A172 (cell line): ENCODE results near the gene HMCES. TPM values are rescaled to one million over a fixed set of nuclear protein-coding genes. Genes with fewer than 3 reads are reported as not detected.
A peak's percentile ranks its signal among the peaks of the same experiment; 100 is the strongest.

Experiments
- DNase-seq: peaks from one replicate; pipeline ENCODE4 v3.0.0-alpha.2; 2015; ENCODE audit warnings: low spot score
- total RNA-seq: library from RNA; depleted of rRNA; stranded (reverse); fragments of >200 nt; shearing (Covaris generic); gene quantifications from 2 replicates; pipeline ENCODE4 v1.2.3, GENCODE V29; 2014

HMCES gene
- total RNA-seq, 1 experiment from 2014 or later, result 97.1 TPM

GRCh38 chr3:129304146-129304961, 25.7 kb downstream of the HMCES start:
- DNase-seq, result no peak

GRCh38 chr3:129304962-129305222, 26.2 kb downstream of the HMCES start:
- no peak for DNase-seq

GRCh38 chr3:129305592-129306091, 27.0 kb downstream of the HMCES start:
- peak; percentile 100 for DNase-seq

GRCh38 chr3:129308636-129309035, 30.0 kb downstream of the HMCES start:
- no peak for DNase-seq

GRCh38 chr3:129310111-129311011, 31.7 kb downstream of the HMCES start:
- peak; percentile 23 for DNase-seq

GRCh38 chr3:129311054-129311902, 32.6 kb downstream of the HMCES start:
- no peak for DNase-seq

- DNase-seq, result no peak
These were observed 33.5 kb downstream of the HMCES start for GRCh38 chr3:129312021-129312639.

GRCh38 chr3:129312671-129313414, 34.2 kb downstream of the HMCES start:
- DNase-seq, result no peak

GRCh38 chr3:129313415-129313664, 34.7 kb downstream of the HMCES start:
- no peak for DNase-seq

- DNase-seq, result no peak
These were observed 35.2 kb downstream of the HMCES start for GRCh38 chr3:129313665-129314385.

- DNase-seq, result peak; percentile 91
These were observed 35.9 kb downstream of the HMCES start for GRCh38 chr3:129314386-129315222.

- DNase-seq, result no peak
These were observed 36.7 kb downstream of the HMCES start for GRCh38 chr3:129315223-129315997.

- DNase-seq, result no peak
These were observed 37.3 kb downstream of the HMCES start for GRCh38 chr3:129315998-129316247.

GRCh38 chr3:129316248-129317013, 37.8 kb downstream of the HMCES start:
- DNase-seq, result peak; percentile 76

GRCh38 chr3:129317014-129317771, 38.5 kb downstream of the HMCES start:
- DNase-seq, result no peak

- DNase-seq, result no peak
These were observed 39.2 kb downstream of the HMCES start for GRCh38 chr3:129317848-129318247.

GRCh38 chr3:129318921-129319320, 40.3 kb downstream of the HMCES start:
- DNase-seq, result no peak
